Measurements from ENCODE around the gene MAN2A1. TPM values are rescaled to one million over a fixed set of nuclear protein-coding genes. Genes with fewer than 3 reads are reported as not detected.

MAN2A1 gene
- total RNA-seq, 1 experiment from 2014 or later = 51.0 TPM

DNA sequence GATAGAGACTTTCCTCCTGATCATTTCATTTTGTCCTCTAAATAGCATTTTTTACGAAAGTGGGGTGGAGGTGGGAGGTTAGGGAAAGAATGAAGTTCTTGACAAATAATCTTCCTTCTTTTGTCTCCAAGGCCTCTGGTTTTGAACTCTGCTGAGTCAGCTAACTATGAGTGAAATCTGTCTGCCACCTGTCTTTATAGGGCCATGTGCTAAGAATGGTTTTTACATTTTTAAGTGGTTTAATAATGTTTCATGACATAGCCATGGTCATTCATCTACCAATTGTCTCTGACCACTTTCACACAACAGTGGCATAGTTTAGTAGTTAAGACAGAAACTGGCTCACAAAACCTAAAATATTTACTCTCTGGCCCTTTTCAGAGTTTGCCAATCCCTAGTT, 7.6 kb downstream of the MAN2A1 start:
- Histone ChIP-seq H3K9me3 (ENCODE audit: control insufficient read depth, insufficient read depth, low read depth, low read length) (no peaks in the 10 kb centered on the region), H3K36me3 (ENCODE audit: control insufficient read depth, insufficient read depth, low read length) (no peaks in the 10 kb centered on the region), H3K4me3 (ENCODE audit: low read depth in 2 of 2, low read length in 2 of 2) (no peak overlapping the region), H3K4me1 (ENCODE audit: control insufficient read depth, insufficient read depth, low read length) (peaks cover 9% of the 10 kb centered on the region), H3K27me3 (ENCODE audit: control insufficient read depth, insufficient read depth, low read length) (no peaks in the 10 kb centered on the region), H3K27ac (ENCODE audit: low read length) (no peak overlapping the region)
- BruUV-seq (replicated peaks) = no TSS peak
- no peak for DNase-seq (ENCODE audit: low read depth, low spot score)
- ChIA-PET POLR2A (no interaction called here), CTCF (no interaction called here)
- in situ Hi-C loops (cut with HindIII; ENCODE audit: low pct_unique_long_range_greater_than_20kb, low sequenced_read_pairs) (no loop called here), intact Hi-C loops (cut with micrococcal nuclease; ENCODE audit: unreplicated experiment) (no loop called here)
- ATAC-seq = no peak
- TF ChIP-seq, protein P1, sequence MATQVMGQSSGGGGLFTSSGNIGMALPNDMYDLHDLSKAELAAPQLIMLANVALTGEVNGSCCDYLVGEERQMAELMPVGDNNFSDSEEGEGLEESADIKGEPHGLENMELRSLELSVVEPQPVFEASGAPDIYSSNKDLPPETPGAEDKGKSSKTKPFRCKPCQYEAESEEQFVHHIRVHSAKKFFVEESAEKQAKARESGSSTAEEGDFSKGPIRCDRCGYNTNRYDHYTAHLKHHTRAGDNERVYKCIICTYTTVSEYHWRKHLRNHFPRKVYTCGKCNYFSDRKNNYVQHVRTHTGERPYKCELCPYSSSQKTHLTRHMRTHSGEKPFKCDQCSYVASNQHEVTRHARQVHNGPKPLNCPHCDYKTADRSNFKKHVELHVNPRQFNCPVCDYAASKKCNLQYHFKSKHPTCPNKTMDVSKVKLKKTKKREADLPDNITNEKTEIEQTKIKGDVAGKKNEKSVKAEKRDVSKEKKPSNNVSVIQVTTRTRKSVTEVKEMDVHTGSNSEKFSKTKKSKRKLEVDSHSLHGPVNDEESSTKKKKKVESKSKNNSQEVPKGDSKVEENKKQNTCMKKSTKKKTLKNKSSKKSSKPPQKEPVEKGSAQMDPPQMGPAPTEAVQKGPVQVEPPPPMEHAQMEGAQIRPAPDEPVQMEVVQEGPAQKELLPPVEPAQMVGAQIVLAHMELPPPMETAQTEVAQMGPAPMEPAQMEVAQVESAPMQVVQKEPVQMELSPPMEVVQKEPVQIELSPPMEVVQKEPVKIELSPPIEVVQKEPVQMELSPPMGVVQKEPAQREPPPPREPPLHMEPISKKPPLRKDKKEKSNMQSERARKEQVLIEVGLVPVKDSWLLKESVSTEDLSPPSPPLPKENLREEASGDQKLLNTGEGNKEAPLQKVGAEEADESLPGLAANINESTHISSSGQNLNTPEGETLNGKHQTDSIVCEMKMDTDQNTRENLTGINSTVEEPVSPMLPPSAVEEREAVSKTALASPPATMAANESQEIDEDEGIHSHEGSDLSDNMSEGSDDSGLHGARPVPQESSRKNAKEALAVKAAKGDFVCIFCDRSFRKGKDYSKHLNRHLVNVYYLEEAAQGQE (IDR thresholded peaks at IDR 0.05; ENCODE audit: insufficient read depth in 1 of 2, low read depth in 2 of 2, low read length in 1 of 2) = no peak
- TF ChIP-seq POLR2AphosphoS5 (IDR thresholded peaks at IDR 0.05; ENCODE audit: low read depth, low read length) = no peak
- TF ChIP-seq SIN3A (IDR thresholded peaks at IDR 0.05; ENCODE audit: borderline replicate concordance, insufficient read depth, low read depth, low read length) = no peak
- TF ChIP-seq TCF7L2 (IDR thresholded peaks at IDR 0.05; ENCODE audit: low read depth, low read length) = no peak
- TF ChIP-seq, protein P2, sequence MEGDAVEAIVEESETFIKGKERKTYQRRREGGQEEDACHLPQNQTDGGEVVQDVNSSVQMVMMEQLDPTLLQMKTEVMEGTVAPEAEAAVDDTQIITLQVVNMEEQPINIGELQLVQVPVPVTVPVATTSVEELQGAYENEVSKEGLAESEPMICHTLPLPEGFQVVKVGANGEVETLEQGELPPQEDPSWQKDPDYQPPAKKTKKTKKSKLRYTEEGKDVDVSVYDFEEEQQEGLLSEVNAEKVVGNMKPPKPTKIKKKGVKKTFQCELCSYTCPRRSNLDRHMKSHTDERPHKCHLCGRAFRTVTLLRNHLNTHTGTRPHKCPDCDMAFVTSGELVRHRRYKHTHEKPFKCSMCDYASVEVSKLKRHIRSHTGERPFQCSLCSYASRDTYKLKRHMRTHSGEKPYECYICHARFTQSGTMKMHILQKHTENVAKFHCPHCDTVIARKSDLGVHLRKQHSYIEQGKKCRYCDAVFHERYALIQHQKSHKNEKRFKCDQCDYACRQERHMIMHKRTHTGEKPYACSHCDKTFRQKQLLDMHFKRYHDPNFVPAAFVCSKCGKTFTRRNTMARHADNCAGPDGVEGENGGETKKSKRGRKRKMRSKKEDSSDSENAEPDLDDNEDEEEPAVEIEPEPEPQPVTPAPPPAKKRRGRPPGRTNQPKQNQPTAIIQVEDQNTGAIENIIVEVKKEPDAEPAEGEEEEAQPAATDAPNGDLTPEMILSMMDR (IDR thresholded peaks at IDR 0.05) = no peak

DNA sequence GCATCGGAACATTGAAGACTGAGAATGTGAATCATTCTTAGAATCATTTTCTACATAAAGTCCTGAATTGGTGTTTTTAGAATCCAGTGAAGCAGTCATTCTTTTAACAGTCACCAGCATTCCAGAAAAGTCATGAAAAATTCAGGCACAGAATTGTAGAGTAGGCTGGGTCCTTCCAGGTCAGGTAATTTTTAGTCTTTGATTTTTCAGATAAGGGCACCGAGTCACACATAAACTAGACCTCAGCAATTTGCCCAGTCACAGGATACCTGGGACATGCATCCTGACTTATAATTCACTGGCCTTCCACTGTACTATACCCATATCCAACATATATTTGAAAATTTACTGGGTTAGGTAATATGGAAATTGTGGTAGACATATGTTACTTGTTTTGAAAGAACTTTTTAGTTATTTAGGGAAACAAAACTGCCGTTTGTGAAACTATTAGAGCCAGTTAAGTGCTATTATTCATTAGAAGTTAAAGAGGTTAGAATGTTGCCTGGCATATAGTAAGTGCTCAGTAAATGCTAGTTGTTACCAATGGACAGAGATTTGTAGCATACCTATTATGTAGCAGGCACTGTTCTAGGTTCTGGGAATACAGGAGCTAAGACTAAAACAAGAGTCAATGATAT, 10.9 kb downstream of the MAN2A1 start:
- H3K4me1 ChIP-seq (ENCODE audit: control insufficient read depth, insufficient read depth, low read length) = no peaks in the 10 kb centered on the region

More for the DNA sequence above, 10.9 kb downstream of the MAN2A1 start:
- H3K27me3 ChIP-seq (ENCODE audit: control insufficient read depth, insufficient read depth, low read length) = no peaks in the 10 kb centered on the region
- no peak for DNase-seq (ENCODE audit: low read depth, low spot score)
- TF ChIP-seq POLR2AphosphoS5 (IDR thresholded peaks at IDR 0.05; ENCODE audit: low read depth, low read length) (no peak), SIN3A (IDR thresholded peaks at IDR 0.05; ENCODE audit: borderline replicate concordance, insufficient read depth, low read depth, low read length) (no peak), TCF7L2 (IDR thresholded peaks at IDR 0.05; ENCODE audit: low read depth, low read length) (no peak)
- TF ChIP-seq, protein P1 (IDR thresholded peaks at IDR 0.05; ENCODE audit: insufficient read depth in 1 of 2, low read depth in 2 of 2, low read length in 1 of 2) = no peak
- TF ChIP-seq, protein P2 (IDR thresholded peaks at IDR 0.05) = no peak
- no peak for ATAC-seq
- intact Hi-C loops (cut with micrococcal nuclease; ENCODE audit: unreplicated experiment) = no loop called here
- H3K9me3 ChIP-seq (ENCODE audit: control insufficient read depth, insufficient read depth, low read depth, low read length) = no peaks in the 10 kb centered on the region
- BruUV-seq (replicated peaks) = no TSS peak
- no peak overlapping the region for H3K27ac ChIP-seq (ENCODE audit: low read length)
- ChIA-PET CTCF (no interaction called here), POLR2A (no interaction called here)
- in situ Hi-C loops (cut with HindIII; ENCODE audit: low pct_unique_long_range_greater_than_20kb, low sequenced_read_pairs) = no loop called here
- no peaks in the 10 kb centered on the region for H3K36me3 ChIP-seq (ENCODE audit: control insufficient read depth, insufficient read depth, low read length)
- H3K4me3 ChIP-seq (ENCODE audit: low read depth in 2 of 2, low read length in 2 of 2) = no peak overlapping the region

All from Panc1 (cell line).